Stimulated activated CD4-positive, alpha-beta T cell treated with anti-CD3 and anti-CD28 coated beads, Interleukin-2, amount 100 ng/mL, for 48 hours (primary cell): ENCODE measurements around the gene SPTSSA.
A peak's percentile ranks its signal among the peaks of the same experiment; 100 is the strongest.
"Not testable (repeated sequence)": the region's sequence is repeated elsewhere in the genome, so short reads cannot be mapped to it uniquely, and the experiment has no call there.

ENCODE experiments used
- DNase-seq, 2 donors: peaks; one replicate each; pipeline ENCODE4 v3.0.0-alpha.2; 2020

The SPTSSA gene

DNA sequence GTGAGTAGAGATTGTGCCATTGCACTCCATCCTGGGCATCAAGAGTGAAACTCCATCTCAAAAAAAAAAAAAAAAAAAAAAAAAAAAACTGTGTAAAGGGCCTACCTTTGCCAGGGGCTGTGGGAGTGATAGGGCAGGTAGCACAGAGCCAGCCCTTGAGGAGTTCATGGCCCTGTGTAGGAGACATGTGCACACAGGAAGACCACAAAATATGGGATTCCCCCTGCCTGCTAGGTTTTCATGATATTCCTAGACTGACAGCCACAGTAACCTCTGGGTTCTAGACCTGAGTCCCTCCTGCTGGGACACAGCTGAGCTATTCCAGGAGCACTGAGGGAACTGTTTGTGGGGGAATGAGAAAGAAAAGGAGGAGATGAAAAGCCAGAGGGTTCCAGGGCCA is 8.3 kb upstream of the SPTSSA start:
- DNase-seq, result no peak

DNA sequence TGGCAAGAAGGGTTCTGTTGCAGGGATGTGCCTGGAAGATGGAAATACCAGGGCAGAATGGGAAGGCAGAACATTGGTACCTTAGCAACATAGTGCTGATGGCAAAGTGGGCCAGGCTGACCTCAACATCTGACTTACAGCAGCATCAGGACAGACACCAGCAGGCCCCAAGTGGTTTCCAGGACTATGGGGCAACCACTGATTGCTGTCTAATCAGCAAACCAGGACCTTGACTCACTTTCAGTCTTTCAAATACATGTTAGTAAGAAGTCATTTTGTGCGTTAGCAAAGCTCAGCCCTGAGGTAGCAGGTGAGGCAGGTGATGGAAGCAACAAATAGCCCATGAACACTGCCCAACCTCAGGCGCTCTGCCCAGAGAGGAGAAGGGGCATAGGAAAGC is 4.7 kb upstream of the SPTSSA start:
- no peak for DNase-seq

DNA sequence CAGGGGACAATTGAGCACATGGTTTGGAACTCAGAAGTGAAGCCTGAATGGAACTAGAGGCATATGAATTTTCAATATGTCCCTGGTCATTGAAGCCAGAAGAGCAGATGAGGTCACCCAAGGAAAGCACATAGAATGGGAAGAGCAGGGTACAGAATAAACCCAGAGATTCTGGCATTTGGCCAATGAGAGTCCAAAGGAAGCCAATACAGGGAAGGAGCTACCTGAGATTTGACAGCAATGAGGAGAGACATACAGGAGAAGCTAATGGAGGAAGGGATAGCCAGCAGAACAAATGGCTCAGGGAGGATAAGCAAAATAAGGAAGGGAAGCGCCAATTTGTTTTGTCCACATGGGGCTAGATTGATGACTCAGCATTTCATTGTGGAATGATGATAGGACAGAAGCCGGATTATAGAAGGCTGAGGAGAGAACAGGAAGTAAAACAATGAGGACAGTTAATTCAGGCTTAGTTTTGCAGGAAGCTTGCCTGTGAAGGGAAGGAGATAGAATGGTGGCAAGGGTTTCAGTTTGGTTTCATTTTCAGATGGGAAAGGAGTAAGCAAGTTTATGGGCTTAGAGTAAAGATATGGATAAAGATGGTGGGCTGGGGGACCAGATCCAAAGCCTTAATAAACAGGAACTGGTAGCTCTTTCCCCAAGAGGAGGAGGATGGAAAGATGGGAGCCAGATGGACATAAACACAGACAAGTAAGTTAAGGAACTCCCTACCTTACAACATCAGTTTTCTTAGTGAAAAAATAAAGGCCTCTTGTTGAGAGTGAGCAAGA is 3.2 kb upstream of the SPTSSA start:
- no peak for DNase-seq

GRCh38 chr14:34463598-34463961 is 1.5 kb upstream of the SPTSSA start:
- DNase-seq, result no peak

GRCh38 chr14:34461334-34462131 is 507 bp downstream of the SPTSSA start:
- peak; percentile 7 to 12 for DNase-seq

GRCh38 chr14:34460841-34461240 is 1.2 kb downstream of the SPTSSA start:
- no peak for DNase-seq

GRCh38 chr14:34460295-34460694 is 1.7 kb downstream of the SPTSSA start:
- DNase-seq, result no peak

GRCh38 chr14:34457186-34457585 is 4.9 kb downstream of the SPTSSA start:
- DNase-seq, result no peak

DNA sequence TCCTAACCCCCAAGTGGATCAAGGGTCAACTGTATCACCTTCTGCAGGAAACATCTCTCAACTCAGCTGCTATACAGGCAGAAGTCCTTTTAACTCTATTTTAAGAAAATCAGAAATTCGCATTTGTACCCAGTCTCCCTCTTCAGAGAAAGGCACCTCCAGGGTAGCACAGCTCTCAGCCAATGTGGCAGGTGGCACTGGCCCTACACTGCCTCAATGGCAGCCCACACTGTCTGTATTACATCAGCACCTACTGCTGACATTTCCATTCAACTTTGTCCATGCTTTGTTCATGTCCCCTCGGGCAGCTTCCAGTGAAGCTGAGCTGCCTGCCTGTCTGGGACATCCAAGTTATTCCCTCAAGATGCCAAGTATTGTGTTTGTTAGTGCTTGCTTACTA is 8.8 kb downstream of the SPTSSA start:
- DNase-seq, result no peak

DNA sequence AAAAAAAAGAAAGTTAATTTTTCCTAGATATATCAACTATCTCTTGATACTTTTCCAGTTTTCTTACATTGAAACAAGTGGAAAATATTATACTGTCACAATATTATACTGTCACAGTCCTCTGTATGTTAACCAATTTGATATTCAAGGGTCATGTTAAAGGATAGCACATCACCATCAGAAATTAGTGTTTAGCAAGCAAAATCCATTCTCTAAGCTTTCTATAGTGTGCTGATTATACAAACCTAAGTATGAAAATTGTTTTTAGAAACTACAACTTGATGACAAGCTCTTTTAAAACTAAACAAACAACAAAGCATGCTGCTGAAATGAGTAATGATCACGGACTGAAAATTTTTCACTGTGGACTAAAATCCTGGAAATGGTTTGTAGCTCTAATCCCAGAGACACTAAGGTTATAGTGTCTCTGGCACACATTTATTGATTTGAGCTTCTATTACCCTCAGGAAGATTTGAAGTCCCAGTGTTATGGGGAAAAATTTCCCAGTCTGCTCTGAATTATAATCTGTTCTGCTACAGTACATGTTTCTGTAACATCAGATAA is 9.7 kb downstream of the SPTSSA start:
- DNase-seq, result no peak

DNA sequence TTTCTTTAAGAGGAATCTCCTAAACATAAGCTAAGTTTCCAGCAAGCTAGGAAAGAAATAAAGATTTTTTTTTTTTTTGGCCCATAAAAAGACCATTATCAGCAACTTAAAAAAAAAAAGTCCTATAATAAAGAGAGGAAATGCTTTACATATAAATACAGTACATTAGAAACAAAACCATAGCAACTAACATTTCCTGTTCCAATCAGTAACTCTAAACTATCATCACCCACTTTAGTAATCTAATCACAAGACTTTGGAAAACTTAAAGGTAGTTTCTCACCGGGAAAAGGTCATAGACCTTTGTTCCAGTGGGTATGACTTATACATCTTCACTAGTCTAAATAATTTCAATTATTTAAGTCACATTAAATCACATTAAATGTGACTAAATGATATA is 11.1 kb downstream of the SPTSSA start:
- no peak for DNase-seq

DNA sequence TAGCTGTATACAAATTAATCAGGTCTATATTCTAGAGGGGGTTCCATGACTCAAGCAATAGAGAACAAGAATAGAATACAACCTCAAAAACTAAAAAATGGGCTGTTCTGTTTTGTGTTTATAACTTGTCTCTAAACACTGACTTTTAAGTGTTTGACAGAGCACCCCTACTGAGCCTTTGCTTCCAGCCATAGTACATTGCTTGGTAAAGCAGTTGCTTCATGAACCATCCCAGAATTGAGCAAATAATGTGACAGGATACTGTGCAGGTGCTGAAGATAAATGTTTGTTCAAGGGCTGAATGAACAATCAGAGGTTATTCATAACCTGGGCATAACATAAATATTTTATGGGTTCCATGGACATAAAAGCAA is 11.5 kb downstream of the SPTSSA start:
- DNase-seq, result no peak

- DNase-seq, result no peak
These were observed 12.1 kb downstream of the SPTSSA start for GRCh38 chr14:34449819-34450541.

DNA sequence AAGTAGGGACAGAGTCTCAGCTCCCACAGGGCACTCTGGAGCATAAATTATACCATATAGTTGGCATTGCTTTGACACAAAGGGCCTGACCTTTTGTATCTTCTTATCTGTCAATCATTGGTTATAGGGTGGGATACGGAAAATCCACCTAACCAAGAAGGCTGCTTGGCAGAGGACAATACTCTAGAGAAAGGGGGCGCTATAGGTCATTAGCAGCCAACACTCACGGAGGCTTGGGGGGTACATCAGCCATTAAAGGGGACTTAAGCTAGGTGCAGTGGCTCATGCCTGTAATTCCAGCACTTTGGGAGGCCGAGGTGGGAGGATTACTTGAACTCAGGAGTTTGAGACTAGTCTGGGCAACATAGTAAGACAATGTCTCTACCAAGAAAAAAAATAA is 22.9 kb downstream of the SPTSSA start:
- DNase-seq, result no peak

DNA sequence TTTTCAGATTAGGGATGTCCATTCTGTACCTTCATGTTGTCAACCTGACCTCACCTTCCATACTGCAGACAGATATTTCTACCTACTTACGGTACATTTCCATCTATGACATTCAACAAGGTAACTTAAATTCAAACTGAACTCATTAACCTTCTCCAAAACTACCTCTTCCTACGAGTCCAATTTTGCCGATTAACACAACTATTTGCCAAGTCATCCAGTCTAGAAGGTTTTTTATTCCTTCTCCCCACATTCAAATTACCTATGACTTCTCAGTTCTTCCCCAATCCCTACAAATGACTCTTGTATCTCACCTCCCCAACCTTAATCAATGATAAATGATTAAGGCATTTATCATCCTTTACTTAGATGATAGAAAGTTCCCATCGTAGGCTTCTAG is 23.6 kb downstream of the SPTSSA start:
- DNase-seq, result no peak

GRCh38 chr14:34437729-34438080 is 24.3 kb downstream of the SPTSSA start:
- DNase-seq, result no peak

DNA sequence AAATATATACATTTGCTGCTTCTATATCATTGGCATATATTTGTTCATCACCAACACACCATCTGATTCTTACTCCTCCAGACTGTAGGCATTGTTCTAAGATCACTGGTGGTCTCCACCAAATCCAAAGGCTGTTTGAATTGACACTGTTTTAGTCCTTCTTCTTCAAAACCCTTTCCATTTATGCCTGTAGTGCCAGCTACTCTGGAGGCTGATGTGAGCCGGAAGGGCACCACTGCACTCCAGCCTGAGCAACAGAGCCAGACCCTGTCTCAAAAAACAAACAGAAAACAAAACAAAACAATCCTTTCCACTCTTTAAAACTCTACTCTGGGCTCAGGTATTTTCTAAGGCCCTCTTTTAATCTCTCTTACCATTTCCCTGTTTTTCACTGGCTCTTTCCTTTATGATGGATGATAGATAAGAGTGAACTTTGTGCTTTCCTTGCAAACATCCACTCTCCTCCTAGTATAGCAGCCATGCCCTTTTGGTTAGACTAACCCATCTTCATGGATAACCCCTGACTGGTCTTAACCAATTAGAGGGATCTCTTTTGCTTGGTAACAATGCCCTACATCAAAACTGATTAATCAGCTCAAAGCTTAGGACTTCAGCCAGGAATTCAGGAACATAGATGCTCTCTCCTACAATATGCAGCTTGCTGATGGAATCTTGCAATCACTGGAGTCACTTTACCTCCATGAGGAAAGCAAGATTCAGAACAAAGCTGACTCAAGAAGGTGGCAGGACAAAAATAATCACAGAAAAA is 24.9 kb downstream of the SPTSSA start:
- DNase-seq, result no peak

- DNase-seq, result no peak
These were observed 25.7 kb downstream of the SPTSSA start for GRCh38 chr14:34436118-34436905.

DNA sequence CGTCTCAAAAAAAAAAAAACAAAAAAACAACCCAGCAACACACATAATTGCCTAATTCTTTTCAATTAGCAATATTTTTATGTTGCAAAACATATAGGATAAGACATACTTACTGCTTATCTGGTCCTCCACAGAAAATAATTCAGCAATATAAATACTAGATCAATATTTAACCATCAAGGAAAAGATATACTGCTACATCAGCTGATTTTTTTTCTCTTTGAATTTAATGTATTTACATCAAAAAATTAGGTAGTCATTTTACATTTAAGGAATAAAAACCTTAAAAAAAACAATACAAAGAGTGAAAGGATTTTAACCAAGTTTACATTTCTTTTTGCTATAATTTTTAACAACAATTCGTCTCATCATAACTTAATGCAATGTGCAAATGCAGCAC is 28.1 kb downstream of the SPTSSA start:
- no peak for DNase-seq

DNA sequence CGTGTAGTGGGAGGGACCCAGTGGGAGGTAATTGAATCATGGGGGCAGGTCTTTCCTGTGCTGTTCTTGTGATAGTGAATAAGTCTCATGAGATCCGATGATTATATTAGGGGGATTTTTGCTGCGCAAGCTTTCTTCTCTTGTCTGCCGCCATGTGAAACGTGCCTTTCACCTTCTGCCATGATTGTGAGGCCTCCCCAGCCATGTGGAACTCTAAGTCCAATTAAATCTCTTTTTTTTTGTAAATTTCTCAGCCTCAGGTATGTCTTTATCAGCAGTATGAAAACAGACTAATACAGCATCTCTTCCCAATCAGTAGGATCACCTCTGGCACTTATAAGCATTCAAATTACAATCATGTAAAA is 34.0 kb downstream of the SPTSSA start:
- not testable (repeated sequence) for DNase-seq

DNA sequence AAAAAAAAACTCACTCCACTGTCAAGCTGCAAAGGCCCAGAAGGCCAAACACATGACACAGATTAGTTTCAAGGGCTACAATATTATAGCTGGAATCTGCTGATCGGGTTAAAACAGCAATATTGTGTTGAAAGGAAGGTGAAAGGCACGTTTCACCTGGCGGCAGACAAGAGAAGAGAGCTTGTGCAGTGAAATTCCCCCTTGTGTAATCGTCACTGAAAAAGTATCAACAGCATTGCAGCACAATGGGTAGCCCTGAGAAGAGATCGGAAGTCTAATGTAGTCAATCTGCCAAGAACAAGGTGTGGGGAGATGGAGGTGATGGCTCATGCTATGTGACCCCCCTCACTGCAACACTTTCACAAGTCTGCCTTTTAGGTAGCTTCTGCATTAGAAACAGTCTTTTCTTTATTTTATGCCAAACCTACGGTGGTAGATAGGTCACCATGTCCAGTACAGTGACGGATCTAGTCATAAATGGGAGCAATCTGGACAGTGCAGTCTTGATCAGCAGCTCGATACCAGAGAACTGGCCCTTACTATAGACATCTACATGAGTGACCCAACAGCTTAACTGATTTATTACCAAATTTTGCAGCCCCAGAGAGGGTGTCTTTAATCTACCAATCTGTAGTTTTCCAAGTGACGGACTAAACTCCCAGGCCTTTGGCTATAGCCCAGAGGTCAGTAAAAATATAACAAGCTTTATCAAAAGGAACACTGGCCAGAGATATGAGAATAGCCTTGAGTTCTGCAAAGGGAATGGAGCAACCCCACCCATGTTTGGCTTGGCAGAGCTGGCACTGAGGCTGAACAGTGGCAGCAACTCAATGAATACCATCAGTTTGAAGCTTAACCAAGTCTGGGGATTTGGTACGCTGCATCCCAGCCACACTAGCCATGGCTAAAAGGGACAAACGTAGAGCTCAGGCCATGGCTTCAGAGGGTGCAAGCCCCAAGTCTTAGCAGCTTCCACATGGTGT is 35.4 kb downstream of the SPTSSA start:
- no peak for DNase-seq
